Ecto neural progenitor cell (in vitro differentiated cells): ENCODE data around the gene KHDRBS1.
"Not testable (repeated sequence)": the region's sequence is repeated elsewhere in the genome, so short reads cannot be mapped to it uniquely, and the experiment has no call there.

Experiments used
- DNase-seq: peaks from one replicate; pipeline ENCODE4 v3.0.0-alpha.2; 2018; ENCODE audit warnings: low spot score

Gene KHDRBS1

DNA sequence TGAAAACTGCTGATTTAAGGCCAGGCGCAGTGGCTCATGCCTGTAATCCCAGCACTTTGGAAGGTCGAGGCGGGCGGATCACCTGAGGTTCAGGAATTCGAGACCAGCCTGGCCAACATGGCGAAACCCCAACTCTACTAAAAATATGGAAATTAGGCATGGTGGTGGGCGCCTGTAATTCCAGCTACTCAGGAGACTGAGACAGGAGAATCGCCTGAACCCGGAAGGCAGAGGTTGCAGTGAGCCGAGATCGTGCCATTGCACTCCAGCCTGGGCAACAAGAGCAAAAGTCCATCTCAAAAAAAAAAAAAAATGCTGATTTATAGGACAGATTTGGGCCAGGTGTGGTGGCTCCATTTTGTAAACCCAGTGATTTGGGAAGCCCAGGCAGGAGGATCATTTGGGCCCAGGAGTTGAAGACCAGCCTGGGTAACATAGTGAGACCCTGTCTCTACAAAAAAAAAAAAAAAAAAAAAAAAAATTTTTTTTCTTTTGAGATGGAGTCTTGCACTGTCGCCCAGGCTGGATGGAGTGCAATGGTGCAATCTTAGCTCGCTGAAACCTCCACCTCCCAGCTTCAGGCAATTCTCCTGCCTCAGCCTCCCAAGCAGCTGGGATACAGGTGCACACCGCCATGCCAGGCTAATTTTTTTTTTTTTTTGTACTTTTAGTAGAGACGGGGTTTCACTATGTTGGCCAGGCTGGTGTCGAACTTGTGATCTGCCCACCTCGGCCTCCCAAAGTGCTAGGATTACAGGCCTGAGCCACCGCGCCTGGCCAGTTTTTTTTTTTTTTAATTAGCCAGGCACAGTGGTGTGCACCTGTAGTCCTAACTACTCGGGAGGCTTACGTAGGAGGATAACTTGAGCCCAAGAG, 52.2 kb downstream of the KHDRBS1 start:
- not testable (repeated sequence) for DNase-seq

DNA sequence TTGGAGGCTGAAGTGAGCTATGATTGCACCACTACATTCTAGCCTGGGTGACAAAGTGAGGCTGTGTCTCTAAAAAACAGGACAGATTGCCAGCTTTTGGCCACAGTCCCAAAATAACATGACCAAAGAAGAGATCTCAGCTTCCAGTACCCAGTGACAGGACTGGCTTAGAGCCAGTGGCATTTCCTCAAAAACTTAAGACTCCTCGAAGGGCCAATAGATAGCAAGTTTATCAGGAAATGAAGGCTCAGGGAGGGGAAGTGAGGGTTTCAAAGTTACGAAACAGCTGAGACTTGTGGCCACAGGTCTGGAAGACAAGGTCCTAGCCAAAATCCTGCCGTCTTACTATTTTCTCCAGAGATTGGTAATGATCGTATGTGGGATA, 52.8 kb downstream of the KHDRBS1 start:
- no peak for DNase-seq

- peak; percentile 54 for DNase-seq
Measured at GRCh38 chr1:32068957-32069588, 55.4 kb downstream of the KHDRBS1 start.

- DNase-seq, result no peak
Measured at GRCh38 chr1:32071758-32072621, 58.3 kb downstream of the KHDRBS1 start.

DNA sequence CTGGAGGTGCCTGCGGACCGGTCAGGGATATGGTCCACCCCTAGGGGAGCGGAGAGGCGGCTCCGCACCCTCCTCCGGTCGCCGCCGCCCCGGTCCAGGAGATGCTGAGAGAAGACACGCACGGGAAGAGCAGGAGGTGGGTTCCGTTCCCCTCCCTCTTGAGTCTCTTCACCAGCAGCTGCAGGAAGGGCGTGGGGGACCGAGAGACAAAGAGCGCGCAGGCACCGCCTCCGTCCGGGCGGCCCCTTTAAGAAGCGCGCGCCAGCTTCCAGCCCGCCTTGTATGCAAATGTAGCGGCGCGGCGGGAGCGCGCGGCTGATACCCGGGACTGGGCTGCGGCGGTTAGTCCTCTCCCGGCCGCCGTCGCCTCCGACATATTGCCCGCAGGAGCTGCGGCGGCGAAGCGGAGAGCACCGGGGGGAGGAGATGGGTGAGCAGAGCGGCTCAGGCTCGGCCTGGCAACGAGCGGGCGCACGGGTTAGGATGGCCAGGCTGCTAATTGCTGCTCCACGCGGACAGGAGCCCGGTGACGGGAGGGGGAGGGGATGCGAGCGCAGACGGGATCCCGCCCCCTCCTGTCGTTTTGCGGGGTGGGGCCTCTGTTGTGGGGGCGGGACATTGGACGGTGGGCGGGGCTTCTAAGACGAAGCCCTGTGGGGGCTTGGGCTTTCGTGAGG, 59.1 kb downstream of the KHDRBS1 start, which contains the start of gene TMEM39B:
Gene TMEM39B, plus strand, starts transcription at position 318 of the 677 bp plus-strand sequence. Its CDS starts 109 bp downstream, at position 427.
- peak; percentile 97 for DNase-seq

DNA sequence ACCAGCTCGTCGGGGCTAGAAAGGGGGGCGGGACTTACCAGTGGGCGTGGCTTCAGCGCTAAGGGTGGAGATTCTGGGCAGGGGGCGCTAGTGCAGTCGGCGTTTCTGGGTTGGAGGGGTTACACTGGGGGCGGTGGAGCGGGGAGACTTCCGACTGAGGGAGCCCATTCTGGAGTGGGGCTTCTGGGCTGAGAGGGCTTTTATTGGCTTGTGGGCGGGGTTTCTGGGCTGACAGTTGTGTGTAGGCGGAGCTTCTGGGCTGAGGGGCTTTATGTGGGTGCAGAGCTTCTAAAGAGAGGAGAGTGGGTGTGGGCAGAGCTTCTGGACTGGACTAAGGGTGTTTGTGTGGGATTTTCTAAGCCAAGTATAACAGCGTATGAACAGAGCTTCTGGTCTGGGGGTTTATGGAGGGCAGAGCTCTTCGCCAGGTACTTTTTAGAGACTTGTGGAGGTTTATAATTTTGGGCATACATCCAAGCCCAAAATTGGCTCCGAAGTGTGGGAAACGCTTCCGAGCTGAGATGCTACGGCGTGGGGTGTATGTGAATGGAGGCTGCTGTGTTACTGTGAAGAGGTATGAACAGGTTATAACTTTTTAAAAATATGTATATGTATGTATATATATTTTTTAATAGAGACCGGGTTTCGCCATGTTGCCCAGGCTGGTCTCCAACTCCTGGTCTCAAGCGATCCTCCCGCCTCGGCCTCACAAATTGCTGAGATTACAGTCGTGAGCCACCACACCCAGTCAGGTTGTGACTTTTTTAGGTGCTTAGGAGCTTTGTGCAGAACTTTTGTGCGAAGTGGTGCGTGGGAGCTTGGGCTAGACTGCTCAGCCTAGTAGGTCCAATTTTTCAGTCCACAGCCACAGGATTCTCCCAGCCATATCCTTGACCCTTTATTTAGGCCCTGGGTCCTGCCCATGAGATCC, 59.9 kb downstream of the KHDRBS1 start:
- peak; percentile 99 for DNase-seq

DNA sequence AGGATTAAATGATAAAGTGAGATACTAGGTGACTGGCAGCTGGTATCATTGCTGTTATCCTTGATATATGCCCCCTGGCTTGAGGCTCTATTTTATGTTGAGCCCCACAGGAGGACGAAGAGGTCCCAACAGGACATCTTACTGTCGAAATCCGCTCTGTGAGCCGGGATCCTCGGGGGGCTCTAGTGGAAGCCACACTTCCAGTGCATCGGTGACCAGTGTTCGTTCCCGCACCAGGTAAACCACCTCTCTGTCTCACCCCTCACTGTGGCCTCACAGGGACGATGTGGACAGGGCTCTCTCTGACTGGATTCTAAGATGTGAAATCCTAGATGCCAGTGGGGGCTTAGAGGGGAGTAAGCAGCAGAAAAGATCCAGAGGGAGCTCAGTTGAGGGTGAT, 61.2 kb downstream of the KHDRBS1 start:
- no peak for DNase-seq

- no peak for DNase-seq
Measured at GRCh38 chr1:32077451-32077850, 63.8 kb downstream of the KHDRBS1 start.

DNA sequence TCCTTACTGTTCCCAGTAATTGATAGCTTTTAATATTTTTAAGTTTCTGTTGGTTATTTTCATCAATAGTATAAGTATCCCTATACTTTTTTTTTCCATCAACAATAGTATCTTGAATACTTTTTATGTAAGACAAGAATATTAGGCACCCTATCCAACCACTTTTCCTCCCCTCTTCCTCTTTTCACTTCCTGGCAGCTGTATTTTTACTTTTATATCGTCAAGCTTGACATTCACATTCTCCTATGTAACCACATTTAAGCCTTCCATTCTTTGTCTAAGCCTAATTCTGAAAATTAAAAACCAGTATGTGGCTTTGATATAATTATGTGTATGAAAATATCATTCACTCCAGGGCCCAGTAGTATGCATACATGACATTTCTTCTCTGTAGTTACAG, 68.4 kb downstream of the KHDRBS1 start:
- DNase-seq, result no peak

DNA sequence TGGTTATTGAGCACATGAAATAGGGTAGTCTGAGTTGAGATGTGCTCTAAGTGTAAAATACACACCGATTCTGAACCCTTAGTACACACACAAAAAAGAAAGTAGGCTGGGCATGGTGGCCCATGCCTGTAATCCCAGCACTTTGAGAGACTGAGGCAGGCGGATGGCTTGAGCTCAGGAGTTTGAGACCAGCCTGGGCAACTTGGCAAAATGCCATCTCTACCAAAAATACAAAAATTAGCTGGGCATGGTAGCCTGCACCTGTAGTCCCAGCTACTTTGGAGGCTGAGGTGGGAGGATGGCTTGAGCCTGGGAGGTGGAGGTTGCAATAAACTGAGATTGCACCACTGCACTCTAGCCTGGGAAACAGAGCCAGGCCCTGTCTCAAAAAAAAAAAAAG, 72.7 kb downstream of the KHDRBS1 start:
- not testable (repeated sequence) for DNase-seq

GRCh38 chr1:32091176-32091575, 77.5 kb downstream of the KHDRBS1 start:
- no peak for DNase-seq

GRCh38 chr1:32091591-32091990, 77.9 kb downstream of the KHDRBS1 start:
- no peak for DNase-seq
